Measurements from ENCODE around the gene NRCAM. TPM values are rescaled to one million over a fixed set of nuclear protein-coding genes. Genes with fewer than 3 reads are reported as not detected.

Gene NRCAM
- polyA plus RNA-seq, 1 donor (not counting 4 experiments of a cell fraction or from before 2014, with no cell fraction given) = 4.0 TPM

GRCh38 chr7:108253275-108254044 is 202.8 kb downstream of the NRCAM start:
- H3K9me1 ChIP-seq (ENCODE audit: control insufficient read depth, extremely low read depth, insufficient read depth, low read length) = no peaks in the 10 kb centered on the region
- no peaks in the 10 kb centered on the region for H3K4me1 ChIP-seq (ENCODE audit: control insufficient read depth, extremely low read depth, insufficient read depth, low read length)
- dilution Hi-C loops (cut with MboI; ENCODE audit: extremely low pct_ligation_motif_present, low sequenced_read_pairs) = no loop called here
- DNase-seq (ENCODE audit: low read depth, low spot score) (no peak), FAIRE-seq (no peak)
- no peaks in the 10 kb centered on the region for H4K20me1 ChIP-seq (ENCODE audit: control insufficient read depth, extremely low read depth, insufficient read depth, low read length)
- no peaks in the 10 kb centered on the region for H3K27me3 ChIP-seq (ENCODE audit: control insufficient read depth, extremely low read depth, insufficient read depth, low read length)
- H3K36me3 ChIP-seq (ENCODE audit: control insufficient read depth in 2 of 2, extremely low read depth in 1 of 2, insufficient read depth in 2 of 2, low read length in 2 of 2) = no peaks in the 10 kb centered on the region
- H3K9me3 ChIP-seq (ENCODE audit: control insufficient read depth, low read depth, low read length) = no peaks in the 10 kb centered on the region
- no peak overlapping the region for H3K4me2 ChIP-seq (ENCODE audit: control insufficient read depth, extremely low read depth, insufficient read depth, low read depth, low read length)
- H3K9ac ChIP-seq (ENCODE audit: control insufficient read depth, extremely low read depth, insufficient read depth, low read length) = no peak overlapping the region
- H3K27ac ChIP-seq (ENCODE audit: control insufficient read depth, insufficient read depth, low read length) = no peak overlapping the region
- no peak overlapping the region for H3K4me3 ChIP-seq (ENCODE audit: control insufficient read depth in 2 of 3, extremely low read depth in 1 of 3, insufficient read depth in 2 of 3, low read depth in 1 of 3, low read length in 3 of 3)
- TF ChIP-seq CTCF (optimal IDR thresholded peaks at IDR 0.05 in 1 of 3, IDR thresholded peaks at IDR 0.05 in 1 of 3, conservative IDR thresholded peaks at IDR 0.05 in 1 of 3; ENCODE audit: extremely low read depth in 1 of 3, insufficient read depth in 2 of 3, low read length in 3 of 3) (no peak), EZH2 (IDR thresholded peaks at IDR 0.05; ENCODE audit: low read length) (no peak)
- H3K79me2 ChIP-seq (ENCODE audit: control insufficient read depth, insufficient read depth, low read length) = no peaks in the 10 kb centered on the region
- no peak overlapping the region for H2AFZ ChIP-seq (ENCODE audit: control insufficient read depth, low read length)

GRCh38 chr7:108252177-108252576 is 204.1 kb downstream of the NRCAM start:
- Histone ChIP-seq H3K27me3 (ENCODE audit: control insufficient read depth, extremely low read depth, insufficient read depth, low read length) (no peaks in the 10 kb centered on the region), H3K27ac (ENCODE audit: control insufficient read depth, insufficient read depth, low read length) (no peak overlapping the region), H3K9me1 (ENCODE audit: control insufficient read depth, extremely low read depth, insufficient read depth, low read length) (no peaks in the 10 kb centered on the region), H3K4me3 (ENCODE audit: control insufficient read depth in 2 of 3, extremely low read depth in 1 of 3, insufficient read depth in 2 of 3, low read depth in 1 of 3, low read length in 3 of 3) (no peak overlapping the region), H4K20me1 (ENCODE audit: control insufficient read depth, extremely low read depth, insufficient read depth, low read length) (no peaks in the 10 kb centered on the region), H2AFZ (ENCODE audit: control insufficient read depth, low read length) (no peak overlapping the region), H3K79me2 (ENCODE audit: control insufficient read depth, insufficient read depth, low read length) (no peaks in the 10 kb centered on the region), H3K4me1 (ENCODE audit: control insufficient read depth, extremely low read depth, insufficient read depth, low read length) (peaks cover 2% of the 10 kb centered on the region), H3K36me3 (ENCODE audit: control insufficient read depth in 2 of 2, extremely low read depth in 1 of 2, insufficient read depth in 2 of 2, low read length in 2 of 2) (no peaks in the 10 kb centered on the region), H3K9me3 (ENCODE audit: control insufficient read depth, low read depth, low read length) (no peaks in the 10 kb centered on the region), H3K9ac (ENCODE audit: control insufficient read depth, extremely low read depth, insufficient read depth, low read length) (no peak overlapping the region), H3K4me2 (ENCODE audit: control insufficient read depth, extremely low read depth, insufficient read depth, low read depth, low read length) (no peak overlapping the region)
- TF ChIP-seq CTCF (optimal IDR thresholded peaks at IDR 0.05 in 1 of 3, IDR thresholded peaks at IDR 0.05 in 1 of 3, conservative IDR thresholded peaks at IDR 0.05 in 1 of 3; ENCODE audit: extremely low read depth in 1 of 3, insufficient read depth in 2 of 3, low read length in 3 of 3) (no peak), EZH2 (IDR thresholded peaks at IDR 0.05; ENCODE audit: low read length) (no peak)
- DNase-seq (ENCODE audit: low read depth, low spot score) (no peak), FAIRE-seq (no peak)
- dilution Hi-C loops (cut with MboI; ENCODE audit: extremely low pct_ligation_motif_present, low sequenced_read_pairs) = no loop called here

Measured in keratinocyte (primary cell).